Right atrium auricular region (tissue), 2 donors: ENCODE data around the gene CFAP221. TPM values are rescaled to one million over a fixed set of nuclear protein-coding genes. Genes with fewer than 3 reads are reported as not detected.

ENCODE experiments used
- DNase-seq: peaks from one replicate; pipeline ENCODE4 v3.0.0-alpha.2; 2019; ENCODE audit warnings: low spot score
- H3K27ac ChIP-seq, 2 donors: fragments of 200-600 bp; sonication (generic); 1 replicate in 1 of 2; 2 replicates in 1 of 2; pipeline ENCODE4 v1.5.1; 2016 to 2019
- H3K27me3 ChIP-seq, 2 donors: fragments of 200-600 bp; sonication (generic); one replicate each; pipeline versions ENCODE4 v1.5.1 to v1.6.0; 2017 to 2019
- H3K36me3 ChIP-seq: fragments of 200-600 bp; sonication (generic); one replicate; pipeline ENCODE4 v1.5.1; 2016
- H3K4me1 ChIP-seq, 2 donors: fragments of 200-600 bp; sonication (generic); one replicate each; pipeline versions ENCODE4 v1.5.1 to v1.6.0; 2017 to 2019
- H3K4me3 ChIP-seq, 2 donors: fragments of 200-600 bp; sonication (generic); 1 replicate in 1 of 2; 2 replicates in 1 of 2; pipeline ENCODE4 v1.5.1; 2017 to 2019; ENCODE audit warnings: mild to moderate bottlenecking in 1 of 2, moderate library complexity in 1 of 2
- H3K9me3 ChIP-seq, 2 donors: fragments of 200-600 bp; sonication (generic); one replicate each; pipeline ENCODE4 v1.5.1; 2019
- CTCF ChIP-seq, 2 donors: fragments of 200-600 bp; sonication (generic); IDR thresholded peaks; one replicate each; pipeline ENCODE4 v1.5.1; 2019; ENCODE audit warnings: antibody characterized with exemption in 2 of 2
- total RNA-seq, 2 donors: library from RNA; depleted of rRNA; stranded (reverse); fragments of >200 nt; gene quantifications; one replicate each; pipeline ENCODE4 v1.1.0, GENCODE V29; 2016

Gene CFAP221
- total RNA-seq, 2 donors from 2014 or later = 0.44 to 1.1 TPM

GRCh38 chr2:119706221-119706620 is 162.0 kb downstream of the CFAP221 start:
- Histone ChIP-seq H3K4me1 (peaks cover 0 to 15% of the 10 kb centered on the region in 2 donors), H3K27me3 (no peaks in the 10 kb centered on the region), H3K27ac (no peak overlapping the region), H3K9me3 (peaks cover 3 to 8% of the 10 kb centered on the region in 2 donors), H3K4me3 (no peak overlapping the region), H3K36me3 (no peaks in the 10 kb centered on the region)
- TF ChIP-seq CTCF (IDR thresholded peaks at IDR 0.05) = no peak
- DNase-seq = no peak

Other genes with a start within 250 kb of the CFAP221 start
- 10 to 100 TPM in 1 of 2 donors, 1 to 10 TPM in 1; 8.1 to 11.1 TPM for gene C2orf76, start 177.6 kb upstream of the CFAP221 start, total RNA-seq
- 100 to 1,000 TPM; 174 to 312 TPM for gene DBI, start 177.5 kb upstream of the CFAP221 start, total RNA-seq
- 1 to 10 TPM; 3.3 to 5.4 TPM for gene TMEM37, start 112.6 kb upstream of the CFAP221 start, total RNA-seq
- gene SCTR, start 20.0 kb upstream of the CFAP221 start, total RNA-seq = not detected
- 1 to 10 TPM; 6.4 to 8.1 TPM for gene TMEM177, start 134.8 kb downstream of the CFAP221 start, total RNA-seq
- 10 to 100 TPM; 23.7 to 44.1 TPM for gene PTPN4, start 215.5 kb downstream of the CFAP221 start, total RNA-seq